Uterus (tissue), 4 donors: Measurements from ENCODE around the gene TANGO6. TPM values are rescaled to one million over a fixed set of nuclear protein-coding genes. Genes with fewer than 3 reads are reported as not detected.
"Not testable (repeated sequence)": the region's sequence is repeated elsewhere in the genome, so short reads cannot be mapped to it uniquely, and the experiment has no call there.

ENCODE experiments used
- DNase-seq, 2 donors: peaks; one replicate each; pipeline ENCODE4 v3.0.0-alpha.2; 2019 to 2020
- H3K27ac ChIP-seq, 2 donors: fragments of 200-600 bp; sonication (generic); 1 replicate in 1 of 2; 2 replicates in 1 of 2; pipeline ENCODE4 v1.5.1; 2016 to 2018
- H3K27me3 ChIP-seq, 2 donors: fragments of 200-600 bp; sonication (generic); one replicate each; pipeline ENCODE4 v1.5.1; 2018 to 2019; ENCODE audit warnings: control low read depth in 1 of 2
- H3K36me3 ChIP-seq, 2 donors: fragments of 200-600 bp; sonication (generic); one replicate each; pipeline ENCODE4 v1.5.1; 2019; ENCODE audit warnings: control low read depth in 1 of 2
- H3K4me1 ChIP-seq, 2 donors: fragments of 200-600 bp; sonication (generic); one replicate each; pipeline ENCODE4 v1.5.1; 2018 to 2019; ENCODE audit warnings: control low read depth in 1 of 2
- H3K4me3 ChIP-seq, 2 donors: fragments of 200-600 bp; sonication (generic); 1 replicate in 1 of 2; 2 replicates in 1 of 2; pipeline ENCODE4 v1.5.1; 2018 to 2019; ENCODE audit warnings: mild to moderate bottlenecking in 1 of 2
- H3K9me3 ChIP-seq, 2 donors: fragments of 200-600 bp; sonication (generic); one replicate each; pipeline ENCODE4 v1.5.1; 2019; ENCODE audit warnings: control low read depth in 1 of 2
- POLR2A ChIP-seq, 2 donors: fragments of 450-650 bp; IDR thresholded peaks; one replicate each; pipeline ENCODE4 v1.6.1; 2016; ENCODE audit warnings: antibody characterized with exemption in 2 of 2, mild to moderate bottlenecking in 1 of 2, moderate library complexity in 1 of 2
- intact Hi-C: fragments of 100-400 bp; cut with DNase I; formaldehyde crosslinking; loops from one replicate; pipeline ENCODE4 v1.15.1; 2023; ENCODE audit warnings: low total_unique reads
- total RNA-seq, 4 donors: library from RNA; depleted of rRNA in 3 of 4; stranded (reverse); fragments of >200 nt in 3 of 4; gene quantifications; one replicate each; pipeline versions ENCODE4 v1.1.0 to v1.2.4, GENCODE V29; 2014 to 2023
- TF ChIP-seq, protein P1 (sequence below), 4 experiments: fragments of 200-600 bp in 2 of 4; fragments of 450-650 bp in 2 of 4; sonication (generic) in 2 of 4; IDR thresholded peaks; one replicate each; pipeline ENCODE4 v1.5.1; 2016 to 2019; ENCODE audit warnings: antibody characterized with exemption in 4 of 4, mild to moderate bottlenecking in 2 of 4, moderate library complexity in 1 of 4
- donor health status: DM: yes; HTN: yes; CAD: no.

Gene TANGO6
- total RNA-seq, 4 donors from 2014 or later, result 21.5 to 44.9 (median 37.5) TPM

DNA sequence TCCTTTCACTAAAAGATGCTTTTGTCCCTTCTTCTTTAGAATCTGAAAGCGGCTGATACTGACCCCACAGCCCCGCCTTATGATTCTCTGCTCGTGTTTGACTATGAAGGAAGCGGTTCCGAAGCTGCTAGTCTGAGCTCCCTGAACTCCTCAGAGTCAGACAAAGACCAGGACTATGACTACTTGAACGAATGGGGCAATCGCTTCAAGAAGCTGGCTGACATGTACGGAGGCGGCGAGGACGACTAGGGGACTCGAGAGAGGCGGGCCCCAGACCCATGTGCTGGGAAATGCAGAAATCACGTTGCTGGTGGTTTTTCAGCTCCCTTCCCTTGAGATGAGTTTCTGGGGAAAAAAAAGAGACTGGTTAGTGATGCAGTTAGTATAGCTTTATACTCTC is 10.1 kb upstream of the TANGO6 start:
- no peak for DNase-seq
- Histone ChIP-seq H3K4me1 (no peaks in the 10 kb centered on the region), H3K36me3 (no peaks in the 10 kb centered on the region), H3K27me3 (no peaks in the 10 kb centered on the region), H3K4me3 (no peak overlapping the region), H3K9me3 (no peaks in the 10 kb centered on the region), H3K27ac (no peak overlapping the region)
- TF ChIP-seq POLR2A (IDR thresholded peaks at IDR 0.05), result no peak
- TF ChIP-seq, protein P1, sequence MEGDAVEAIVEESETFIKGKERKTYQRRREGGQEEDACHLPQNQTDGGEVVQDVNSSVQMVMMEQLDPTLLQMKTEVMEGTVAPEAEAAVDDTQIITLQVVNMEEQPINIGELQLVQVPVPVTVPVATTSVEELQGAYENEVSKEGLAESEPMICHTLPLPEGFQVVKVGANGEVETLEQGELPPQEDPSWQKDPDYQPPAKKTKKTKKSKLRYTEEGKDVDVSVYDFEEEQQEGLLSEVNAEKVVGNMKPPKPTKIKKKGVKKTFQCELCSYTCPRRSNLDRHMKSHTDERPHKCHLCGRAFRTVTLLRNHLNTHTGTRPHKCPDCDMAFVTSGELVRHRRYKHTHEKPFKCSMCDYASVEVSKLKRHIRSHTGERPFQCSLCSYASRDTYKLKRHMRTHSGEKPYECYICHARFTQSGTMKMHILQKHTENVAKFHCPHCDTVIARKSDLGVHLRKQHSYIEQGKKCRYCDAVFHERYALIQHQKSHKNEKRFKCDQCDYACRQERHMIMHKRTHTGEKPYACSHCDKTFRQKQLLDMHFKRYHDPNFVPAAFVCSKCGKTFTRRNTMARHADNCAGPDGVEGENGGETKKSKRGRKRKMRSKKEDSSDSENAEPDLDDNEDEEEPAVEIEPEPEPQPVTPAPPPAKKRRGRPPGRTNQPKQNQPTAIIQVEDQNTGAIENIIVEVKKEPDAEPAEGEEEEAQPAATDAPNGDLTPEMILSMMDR (IDR thresholded peaks at IDR 0.05), result no peak
- intact Hi-C loops, result no loop called here

DNA sequence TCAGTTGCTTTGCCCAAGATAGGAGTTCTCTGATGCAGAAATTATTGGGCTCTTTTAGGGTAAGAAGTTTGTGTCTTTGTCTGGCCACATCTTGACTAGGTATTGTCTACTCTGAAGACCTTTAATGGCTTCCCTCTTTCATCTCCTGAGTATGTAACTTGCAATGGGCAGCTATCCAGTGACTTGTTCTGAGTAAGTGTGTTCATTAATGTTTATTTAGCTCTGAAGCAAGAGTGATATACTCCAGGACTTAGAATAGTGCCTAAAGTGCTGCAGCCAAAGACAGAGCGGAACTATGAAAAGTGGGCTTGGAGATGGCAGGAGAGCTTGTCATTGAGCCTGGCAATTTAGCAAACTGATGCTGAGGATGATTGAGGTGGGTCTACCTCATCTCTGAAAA is 8.8 kb upstream of the TANGO6 start:
- intact Hi-C loops, result no loop called here

DNA sequence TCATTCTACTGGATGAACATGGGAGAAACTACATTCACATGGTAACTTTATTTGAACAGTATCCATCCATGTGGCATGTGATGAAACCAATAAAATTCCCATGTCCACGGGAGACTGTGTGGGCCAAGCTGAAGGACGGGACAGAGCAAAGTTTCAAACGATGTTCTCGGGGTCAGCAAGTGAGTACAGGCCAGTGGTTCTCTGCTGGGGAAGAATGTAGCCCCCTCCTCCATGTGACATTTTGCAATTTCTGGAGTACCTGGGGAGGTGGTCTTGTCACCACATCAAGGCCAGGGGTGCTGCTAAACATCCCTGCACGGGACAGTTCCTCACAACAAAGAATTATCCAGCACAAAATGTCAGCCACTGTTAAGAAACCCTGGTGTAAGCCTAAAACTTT is 7.4 kb upstream of the TANGO6 start:
- H3K36me3 ChIP-seq, result no peaks in the 10 kb centered on the region
- H3K27ac ChIP-seq, result no peak overlapping the region
- TF ChIP-seq, protein P1 (IDR thresholded peaks at IDR 0.05), result no peak
- no peak for TF ChIP-seq POLR2A (IDR thresholded peaks at IDR 0.05)
- H3K9me3 ChIP-seq, result no peaks in the 10 kb centered on the region
- H3K4me1 ChIP-seq, result no peaks in the 10 kb centered on the region
- no peaks in the 10 kb centered on the region for H3K27me3 ChIP-seq
- intact Hi-C loops, result no loop called here
- no peak overlapping the region for H3K4me3 ChIP-seq
- DNase-seq, result no peak

More for the DNA sequence above, 8.8 kb upstream of the TANGO6 start:
- Histone ChIP-seq H3K4me3 (no peak overlapping the region), H3K36me3 (no peaks in the 10 kb centered on the region), H3K4me1 (no peaks in the 10 kb centered on the region), H3K27ac (no peak overlapping the region), H3K27me3 (no peaks in the 10 kb centered on the region), H3K9me3 (no peaks in the 10 kb centered on the region)
- TF ChIP-seq, protein P1 (IDR thresholded peaks at IDR 0.05), result no peak
- TF ChIP-seq POLR2A (IDR thresholded peaks at IDR 0.05), result no peak
- DNase-seq, result no peak

DNA sequence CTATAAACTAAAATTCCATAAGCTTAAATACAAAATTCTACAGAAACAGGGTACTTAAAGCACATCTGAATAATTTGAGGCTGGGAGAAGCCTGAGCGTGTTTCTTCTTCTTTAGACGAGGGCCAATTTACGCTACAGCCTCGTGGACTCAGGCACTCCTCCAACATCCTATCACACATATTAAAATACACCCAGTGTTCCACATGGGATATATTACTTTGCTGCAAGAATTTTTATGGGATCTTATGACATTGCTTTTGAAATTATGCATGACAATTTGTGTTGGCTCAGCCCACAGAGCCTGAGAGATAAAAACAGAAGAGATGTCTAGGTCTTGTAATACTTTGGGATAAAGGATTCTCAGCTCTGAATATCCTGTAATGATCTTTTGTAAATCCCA is 3.5 kb upstream of the TANGO6 start:
- Histone ChIP-seq H3K27me3 (no peaks in the 10 kb centered on the region), H3K9me3 (no peaks in the 10 kb centered on the region), H3K4me3 (no peak overlapping the region), H3K27ac (no peak overlapping the region), H3K4me1 (no peaks in the 10 kb centered on the region), H3K36me3 (no peaks in the 10 kb centered on the region)
- DNase-seq, result no peak
- intact Hi-C loops, result no loop called here
- TF ChIP-seq POLR2A (IDR thresholded peaks at IDR 0.05), result no peak

DNA sequence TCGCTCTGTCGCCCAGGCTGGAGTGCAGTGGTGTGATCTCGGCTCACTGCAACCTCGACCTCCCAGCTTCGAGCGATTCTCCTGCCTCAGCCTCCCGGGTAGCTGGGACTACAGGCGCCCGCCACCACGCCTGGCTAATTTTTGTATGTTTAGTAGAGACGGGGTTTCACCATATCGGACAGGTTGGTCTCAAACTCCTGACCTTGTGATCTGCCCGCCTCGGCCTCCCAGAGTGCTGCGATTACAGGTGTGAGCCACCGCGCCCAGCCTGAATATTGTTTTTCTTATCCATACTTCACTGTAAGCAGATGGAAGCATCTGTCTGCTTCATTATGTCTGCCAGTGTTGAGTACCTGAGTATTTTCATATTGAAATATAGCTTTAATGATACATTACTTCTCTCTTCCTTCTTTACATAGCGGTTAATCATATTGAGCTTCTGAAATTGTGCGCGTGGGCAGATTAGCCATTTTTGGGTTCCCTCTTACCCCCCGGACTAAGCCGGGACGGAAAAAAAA is 308 bp upstream of the TANGO6 start:
- intact Hi-C loops, H3K27me3 ChIP-seq, DNase-seq, H3K4me1 ChIP-seq, H3K9me3 ChIP-seq, H3K36me3 ChIP-seq: not testable (repeated sequence)
- peak overlapping the region; percentile 89 to 97 for H3K27ac ChIP-seq
- peak overlapping the region; percentile 93 to 95 for H3K4me3 ChIP-seq

DNA sequence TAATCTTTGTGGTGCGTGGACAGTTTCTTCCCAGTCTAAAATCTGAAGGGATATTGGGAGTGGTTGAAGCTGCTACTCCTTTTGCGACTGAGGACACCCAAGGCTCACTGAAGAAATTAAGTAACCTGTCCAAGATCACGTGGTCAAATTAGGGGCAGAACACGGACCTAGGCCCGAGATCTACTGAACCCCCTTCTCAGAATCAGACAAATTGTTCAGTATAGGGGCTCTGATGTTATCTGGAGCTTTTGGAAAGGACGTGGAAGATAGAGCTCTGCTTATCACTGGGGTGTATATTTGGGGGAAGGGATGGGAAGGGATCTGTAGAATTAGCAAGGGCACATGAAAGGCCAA is 857 bp downstream of the TANGO6 start:
- Histone ChIP-seq H3K27me3 (no peaks in the 10 kb centered on the region), H3K4me1 (no peaks in the 10 kb centered on the region), H3K9me3 (no peaks in the 10 kb centered on the region), H3K27ac (peak overlapping the region; percentile 89 to 97), H3K36me3 (no peaks in the 10 kb centered on the region), H3K4me3 (peak overlapping the region; percentile 93 to 95)
- TF ChIP-seq, protein P1 (IDR thresholded peaks at IDR 0.05), result no peak
- no peak for TF ChIP-seq POLR2A (IDR thresholded peaks at IDR 0.05)
- no peak for DNase-seq
- intact Hi-C loops, result no loop called here
